Upper lobe of right lung (tissue), 1 donor: ENCODE results near the gene ATAT1. TPM values are rescaled to one million over a fixed set of nuclear protein-coding genes. Genes with fewer than 3 reads are reported as not detected.

Experiments used
- ATAC-seq: fragments of 200-7000 bp; cut with Tn5 transposase; one replicate; pipeline ENCODE4 v1.9.1; 2020; ENCODE audit warnings: mild to moderate bottlenecking, moderate library complexity
- DNase-seq: peaks from one replicate; pipeline ENCODE4 v3.0.0-alpha.2; 2020
- H3K27ac ChIP-seq: fragments of 200-600 bp; one replicate; pipeline ENCODE4 v1.8.0; 2022
- H3K27me3 ChIP-seq: fragments of 200-600 bp; one replicate; pipeline ENCODE4 v1.8.0; 2022; ENCODE audit warnings: mild to moderate bottlenecking
- H3K36me3 ChIP-seq: fragments of 200-600 bp; one replicate; pipeline ENCODE4 v1.8.0; 2022
- H3K4me1 ChIP-seq: fragments of 200-600 bp; one replicate; pipeline ENCODE4 v1.8.0; 2022
- H3K4me3 ChIP-seq: fragments of 200-600 bp; one replicate; pipeline ENCODE4 v1.8.0; 2022; ENCODE audit warnings: mild to moderate bottlenecking
- H3K9me3 ChIP-seq: fragments of 200-600 bp; one replicate; pipeline ENCODE4 v1.8.0; 2022
- intact Hi-C: fragments of 100-400 bp; cut with DNase I; formaldehyde crosslinking; loops from one replicate; pipeline ENCODE4 v1.11.0; 2022
- total RNA-seq: library from RNA; stranded (reverse); fragmentation: NEBNext Ultra II Directional; extraction: Animal tissue kit (Norgen Biotek cat#: 25700); gene quantifications from one replicate; pipeline ENCODE4 v1.2.1, GENCODE V29; 2021
- TF ChIP-seq, protein P1 (sequence below): fragments of 200-600 bp; IDR thresholded peaks from one replicate; pipeline ENCODE4 v1.8.0; 2022; ENCODE audit warnings: antibody characterized with exemption
- donor health status: DM: no; HTN: yes; CAD: no; lungs with severe emphysema.

Gene ATAT1
- total RNA-seq, 1 donor from 2014 or later = 7.8 TPM

DNA sequence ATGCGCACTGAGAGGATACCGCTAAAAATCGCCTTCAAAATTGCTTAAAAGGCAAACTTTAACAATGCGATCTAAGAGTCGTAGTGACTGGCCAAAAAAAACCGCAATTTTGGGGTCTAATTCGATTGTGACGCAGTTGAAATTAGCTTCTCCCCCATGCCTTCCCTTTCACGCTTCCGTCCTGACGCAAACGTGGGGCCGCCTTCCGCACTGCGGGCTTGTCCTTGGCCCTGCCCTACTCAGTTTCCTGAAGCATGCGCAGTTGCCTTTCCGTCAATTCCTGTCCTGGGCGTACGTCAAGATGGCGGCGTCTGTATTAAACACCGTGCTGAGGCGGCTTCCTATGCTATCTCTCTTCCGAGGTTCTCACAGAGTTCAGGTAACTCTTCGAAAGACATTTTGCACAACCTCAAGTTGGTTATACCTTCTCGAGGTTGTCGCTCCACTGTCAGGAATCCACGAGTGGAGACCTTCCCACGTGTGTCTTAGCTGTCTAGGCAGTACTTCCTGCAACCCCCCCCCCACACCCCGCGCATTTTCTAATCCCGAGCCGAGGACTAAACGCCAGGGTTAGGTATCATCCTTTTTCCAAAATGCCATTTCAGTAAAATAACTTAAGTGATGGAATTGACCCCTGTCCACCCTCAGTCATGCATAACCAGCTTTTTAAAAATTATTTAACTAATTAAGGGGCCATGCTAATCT lies 9.0 kb upstream of the ATAT1 start, which contains the start of gene MRPS18B:
TSS of gene MRPS18B (plus strand) at position 276 of the 705 bp plus-strand sequence. CDS start at position 302, 26 bp downstream.
- DNase-seq (peak; percentile 99), ATAC-seq (peak; percentile 87)
- Histone ChIP-seq H3K4me1 (peaks cover 28% of the 10 kb centered on the region), H3K27ac (peak within 1 kb of the TSS; percentile 99), H3K27me3 (no peaks in the 10 kb centered on the region), H3K4me3 (peak within 1 kb of the TSS; percentile 70), H3K36me3 (peaks cover 46% of the 10 kb centered on the region), H3K9me3 (no peaks in the 10 kb centered on the region)
- TF ChIP-seq, protein P1, sequence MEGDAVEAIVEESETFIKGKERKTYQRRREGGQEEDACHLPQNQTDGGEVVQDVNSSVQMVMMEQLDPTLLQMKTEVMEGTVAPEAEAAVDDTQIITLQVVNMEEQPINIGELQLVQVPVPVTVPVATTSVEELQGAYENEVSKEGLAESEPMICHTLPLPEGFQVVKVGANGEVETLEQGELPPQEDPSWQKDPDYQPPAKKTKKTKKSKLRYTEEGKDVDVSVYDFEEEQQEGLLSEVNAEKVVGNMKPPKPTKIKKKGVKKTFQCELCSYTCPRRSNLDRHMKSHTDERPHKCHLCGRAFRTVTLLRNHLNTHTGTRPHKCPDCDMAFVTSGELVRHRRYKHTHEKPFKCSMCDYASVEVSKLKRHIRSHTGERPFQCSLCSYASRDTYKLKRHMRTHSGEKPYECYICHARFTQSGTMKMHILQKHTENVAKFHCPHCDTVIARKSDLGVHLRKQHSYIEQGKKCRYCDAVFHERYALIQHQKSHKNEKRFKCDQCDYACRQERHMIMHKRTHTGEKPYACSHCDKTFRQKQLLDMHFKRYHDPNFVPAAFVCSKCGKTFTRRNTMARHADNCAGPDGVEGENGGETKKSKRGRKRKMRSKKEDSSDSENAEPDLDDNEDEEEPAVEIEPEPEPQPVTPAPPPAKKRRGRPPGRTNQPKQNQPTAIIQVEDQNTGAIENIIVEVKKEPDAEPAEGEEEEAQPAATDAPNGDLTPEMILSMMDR = no peak
- intact Hi-C loops = no loop called here

DNA sequence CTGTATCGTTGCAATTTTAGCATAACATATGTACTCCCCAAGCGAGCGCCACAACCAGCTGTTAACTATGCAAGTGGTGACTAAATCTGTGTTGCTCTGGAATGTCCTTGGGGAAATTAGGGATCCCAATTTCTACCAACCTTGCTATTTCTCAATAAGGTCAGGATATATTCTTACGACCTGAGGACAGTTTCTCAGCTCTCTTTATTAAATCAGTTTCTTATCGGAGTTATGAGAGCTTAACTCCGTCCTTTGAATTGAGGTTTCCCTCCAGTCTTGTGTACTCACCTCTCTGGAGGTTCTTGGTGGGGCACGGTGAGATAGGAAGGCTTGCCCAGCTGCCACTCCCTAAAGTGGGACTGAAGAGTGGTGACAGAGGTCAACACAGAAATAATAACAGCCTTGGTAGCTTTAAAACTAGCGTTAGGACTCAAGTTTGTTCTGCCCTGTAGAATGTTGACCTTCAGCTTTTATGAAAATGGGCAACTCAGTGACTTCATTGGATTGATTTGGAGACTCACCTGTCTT lies 8.3 kb upstream of the ATAT1 start:
- intact Hi-C loops = no loop called here

DNA sequence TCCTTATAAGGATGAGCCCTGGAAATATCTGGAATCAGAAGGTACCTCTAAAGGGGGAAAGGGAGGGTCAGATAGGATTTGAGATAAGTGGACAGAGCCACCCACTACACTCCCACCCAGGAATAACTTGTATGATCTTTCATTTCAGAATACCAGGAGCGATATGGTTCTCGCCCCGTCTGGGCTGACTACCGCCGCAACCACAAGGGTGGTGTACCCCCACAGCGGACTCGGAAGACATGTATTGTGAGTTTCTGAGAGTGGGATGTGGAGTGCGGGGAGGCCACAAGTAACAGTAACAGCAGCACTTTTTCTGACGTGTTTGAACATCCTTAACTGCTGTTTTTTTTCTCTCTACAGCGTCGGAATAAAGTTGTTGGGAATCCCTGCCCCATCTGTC lies 7.1 kb upstream of the ATAT1 start:
- ATAC-seq (no peak), DNase-seq (no peak)
- no peak overlapping the region for H3K27ac ChIP-seq
- no peaks in the 10 kb centered on the region for H3K9me3 ChIP-seq
- H3K4me3 ChIP-seq = no peak overlapping the region
- no peaks in the 10 kb centered on the region for H3K27me3 ChIP-seq
- H3K4me1 ChIP-seq = peaks cover 11% of the 10 kb centered on the region
- peaks cover 63% of the 10 kb centered on the region for H3K36me3 ChIP-seq
- intact Hi-C loops = no loop called here
- TF ChIP-seq, protein P1 = no peak

More for the DNA sequence above, 8.3 kb upstream of the ATAT1 start:
- no peak for DNase-seq
- peaks cover 23% of the 10 kb centered on the region for H3K4me1 ChIP-seq
- peaks cover 51% of the 10 kb centered on the region for H3K36me3 ChIP-seq
- H3K9me3 ChIP-seq = no peaks in the 10 kb centered on the region
- H3K27ac ChIP-seq = peak overlapping the region; percentile 99
- no peak for ATAC-seq
- peak overlapping the region; percentile 69 for H3K4me3 ChIP-seq
- TF ChIP-seq, protein P1 = no peak
- no peaks in the 10 kb centered on the region for H3K27me3 ChIP-seq

DNA sequence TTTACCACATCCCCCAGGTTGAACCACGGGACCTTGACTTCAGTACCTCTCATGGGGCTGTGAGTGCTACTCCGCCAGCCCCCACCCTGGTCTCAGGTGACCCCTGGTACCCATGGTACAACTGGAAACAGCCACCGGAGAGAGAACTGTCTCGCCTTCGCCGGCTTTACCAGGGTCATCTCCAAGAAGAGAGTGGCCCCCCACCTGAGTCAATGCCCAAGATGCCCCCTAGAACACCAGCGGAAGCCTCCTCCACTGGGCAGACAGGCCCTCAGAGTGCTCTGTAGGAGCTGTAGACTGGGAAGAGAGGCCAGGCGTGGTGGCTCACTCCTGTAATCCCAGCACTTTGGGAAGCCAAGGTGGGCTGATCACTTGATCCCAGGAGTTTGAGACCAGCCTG lies 1.2 kb upstream of the ATAT1 start:
- H3K4me3 ChIP-seq = no peak overlapping the region
- H3K36me3 ChIP-seq = peaks cover 68% of the 10 kb centered on the region
- intact Hi-C loops = no loop called here
- H3K4me1 ChIP-seq = peaks cover 8% of the 10 kb centered on the region
- H3K27ac ChIP-seq = no peak overlapping the region
- TF ChIP-seq, protein P1 = no peak
- H3K27me3 ChIP-seq = no peaks in the 10 kb centered on the region
- H3K9me3 ChIP-seq = no peaks in the 10 kb centered on the region
- DNase-seq = no peak
- no peak for ATAC-seq

DNA sequence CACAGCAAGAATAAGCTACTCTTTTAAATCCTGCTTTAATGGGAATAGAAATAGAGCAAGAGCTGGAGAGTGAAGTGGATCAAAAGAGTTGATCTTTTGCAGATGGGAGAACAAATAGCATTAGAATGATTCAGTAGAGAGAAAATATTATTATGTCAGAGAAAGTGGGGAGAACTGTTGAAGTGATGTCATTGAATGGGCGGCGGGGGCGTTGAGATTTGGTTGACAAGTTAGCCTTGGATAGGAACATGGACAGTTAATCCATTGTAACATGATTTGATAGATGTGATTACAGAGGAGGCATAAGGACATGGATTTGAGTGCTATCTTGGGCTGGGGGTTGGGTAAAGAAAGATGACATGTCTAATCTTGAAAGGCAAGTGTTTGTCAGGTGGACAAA lies 9.2 kb downstream of the ATAT1 start:
- ATAC-seq = no peak
- intact Hi-C loops = no loop called here
- TF ChIP-seq, protein P1 = no peak

More for the DNA sequence above, 9.2 kb downstream of the ATAT1 start:
- Histone ChIP-seq H3K4me1 (no peaks in the 10 kb centered on the region), H3K4me3 (no peak overlapping the region), H3K27ac (no peak overlapping the region), H3K9me3 (no peaks in the 10 kb centered on the region), H3K27me3 (no peaks in the 10 kb centered on the region), H3K36me3 (peaks cover 22% of the 10 kb centered on the region)
- DNase-seq = no peak
